Activated CD8-positive, alpha-beta T cell treated with anti-CD3 and anti-CD28 coated beads for 36 hours (primary cell): ENCODE data around the gene FUT1. TPM values are rescaled to one million over a fixed set of nuclear protein-coding genes. Genes with fewer than 3 reads are reported as not detected.
A peak's percentile ranks its signal among the peaks of the same experiment; 100 is the strongest.
"Not testable (repeated sequence)": the region's sequence is repeated elsewhere in the genome, so short reads cannot be mapped to it uniquely, and the experiment has no call there.

Experiments
- ATAC-seq: fragments of 200-7000 bp; cut with Tn5 transposase; one replicate; pipeline ENCODE4 v1.10.0; 2021; ENCODE audit warnings: mild to moderate bottlenecking, moderate library complexity
- CTCF ChIA-PET: fragments of 350-600 bp; sonication (Branson Sonifier 250); formaldehyde crosslinking; loops from one replicate; lab custom pipeline; 2021; ENCODE audit warnings: antibody characterized with exemption; lab: Charles Lee
- POLR2A ChIA-PET: fragments of 350-600 bp; sonication (Branson Sonifier 250); formaldehyde crosslinking; loops from one replicate; lab custom pipeline; 2021; ENCODE audit warnings: antibody characterized with exemption; lab: Charles Lee
- DNase-seq: peaks from one replicate; pipeline ENCODE4 v3.0.0-alpha.2; 2020
- H3K27ac Mint-ChIP-seq: one replicate; pipeline ENCODE4 v1.8.0; 2021; ENCODE audit warnings: mild to moderate bottlenecking, mixed read lengths
- H3K27me3 Mint-ChIP-seq: one replicate; pipeline ENCODE4 v1.8.0; 2021; ENCODE audit warnings: mixed read lengths
- H3K36me3 Mint-ChIP-seq: one replicate; pipeline ENCODE4 v1.8.0; 2021; ENCODE audit warnings: low read depth, mixed read lengths
- H3K4me1 Mint-ChIP-seq: one replicate; pipeline ENCODE4 v1.8.0; 2021; ENCODE audit warnings: low read depth, mixed read lengths
- H3K4me3 Mint-ChIP-seq: one replicate; pipeline ENCODE4 v1.8.0; 2021; ENCODE audit warnings: mild to moderate bottlenecking, moderate library complexity, mixed read lengths
- H3K9me3 Mint-ChIP-seq: one replicate; pipeline ENCODE4 v1.8.0; 2021; ENCODE audit warnings: mixed read lengths
- intact Hi-C: fragments of 100-400 bp; cut with micrococcal nuclease; formaldehyde crosslinking; loops from one replicate; pipeline ENCODE4 v1.10.0; 2022
- total RNA-seq, 2 experiments: library from RNA; stranded (reverse); gene quantifications; one replicate each; pipeline ENCODE4 v1.2.3, GENCODE V29; 2021
- TF ChIP-seq, protein P1 (sequence below): fragments of 200-600 bp; IDR thresholded peaks from one replicate; pipeline ENCODE4 v1.8.0; 2022; ENCODE audit warnings: antibody characterized with exemption, mild to moderate bottlenecking

The FUT1 gene
- total RNA-seq, 2 experiments from 2014 or later = 0.09 to 0.11 TPM

DNA sequence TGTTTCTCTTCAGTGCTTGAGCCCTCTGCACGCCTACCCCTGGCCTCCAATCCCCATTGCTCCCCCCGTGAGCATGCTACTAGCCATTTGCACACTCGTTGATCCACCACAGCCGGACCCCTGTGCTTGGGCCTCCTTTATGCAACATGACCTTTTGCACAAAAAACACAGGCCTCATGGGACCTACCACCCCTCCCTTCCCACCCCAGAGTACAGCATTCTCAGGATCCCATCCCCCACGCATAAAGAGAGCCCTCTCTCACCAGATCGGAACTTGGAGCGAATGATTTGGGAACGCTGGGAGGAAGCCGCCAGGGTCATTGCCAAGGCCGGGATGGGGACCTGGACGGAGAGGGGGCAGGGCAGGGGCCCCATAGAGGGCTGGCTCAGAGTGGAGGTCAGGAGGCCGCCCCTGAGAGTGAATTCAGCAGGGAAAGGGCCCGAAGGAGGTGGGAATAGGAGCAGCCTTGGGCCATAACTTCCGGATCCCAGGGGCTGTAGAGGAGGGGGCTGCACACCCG is 33.7 kb downstream of the FUT1 start:
- Mint-ChIP-seq H3K4me3 (no peak overlapping the region), H3K27me3 (no peaks in the 10 kb centered on the region), H3K4me1 (peaks cover 10% of the 10 kb centered on the region), H3K27ac (no peak overlapping the region), H3K9me3 (no peaks in the 10 kb centered on the region), H3K36me3 (no peaks in the 10 kb centered on the region)
- intact Hi-C loops = no loop called here
- TF ChIP-seq, protein P1, sequence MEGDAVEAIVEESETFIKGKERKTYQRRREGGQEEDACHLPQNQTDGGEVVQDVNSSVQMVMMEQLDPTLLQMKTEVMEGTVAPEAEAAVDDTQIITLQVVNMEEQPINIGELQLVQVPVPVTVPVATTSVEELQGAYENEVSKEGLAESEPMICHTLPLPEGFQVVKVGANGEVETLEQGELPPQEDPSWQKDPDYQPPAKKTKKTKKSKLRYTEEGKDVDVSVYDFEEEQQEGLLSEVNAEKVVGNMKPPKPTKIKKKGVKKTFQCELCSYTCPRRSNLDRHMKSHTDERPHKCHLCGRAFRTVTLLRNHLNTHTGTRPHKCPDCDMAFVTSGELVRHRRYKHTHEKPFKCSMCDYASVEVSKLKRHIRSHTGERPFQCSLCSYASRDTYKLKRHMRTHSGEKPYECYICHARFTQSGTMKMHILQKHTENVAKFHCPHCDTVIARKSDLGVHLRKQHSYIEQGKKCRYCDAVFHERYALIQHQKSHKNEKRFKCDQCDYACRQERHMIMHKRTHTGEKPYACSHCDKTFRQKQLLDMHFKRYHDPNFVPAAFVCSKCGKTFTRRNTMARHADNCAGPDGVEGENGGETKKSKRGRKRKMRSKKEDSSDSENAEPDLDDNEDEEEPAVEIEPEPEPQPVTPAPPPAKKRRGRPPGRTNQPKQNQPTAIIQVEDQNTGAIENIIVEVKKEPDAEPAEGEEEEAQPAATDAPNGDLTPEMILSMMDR = no peak
- CTCF ChIA-PET = no interaction called here
- POLR2A ChIA-PET = no interaction called here
- ATAC-seq = no peak
- no peak for DNase-seq

DNA sequence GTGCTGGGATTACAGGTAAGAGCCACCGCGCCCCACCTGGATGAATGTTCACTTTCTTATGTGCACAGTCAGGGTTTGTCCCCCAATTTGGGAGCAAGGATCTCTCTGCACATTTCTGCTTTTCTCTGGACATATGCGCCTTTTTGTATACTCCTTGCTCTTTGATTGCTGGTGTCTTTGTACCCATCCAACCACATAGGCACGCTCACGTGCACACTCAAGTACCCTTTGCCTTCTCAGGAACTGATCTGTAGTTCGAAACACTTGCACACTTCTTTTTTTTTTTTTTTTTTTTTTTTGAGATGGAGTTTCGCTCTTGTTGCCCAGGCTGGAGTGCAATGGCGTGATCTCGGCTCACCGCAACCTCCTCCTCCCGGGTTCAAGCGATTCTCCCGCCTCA is 34.3 kb downstream of the FUT1 start:
- H3K27me3 Mint-ChIP-seq, ATAC-seq, POLR2A ChIA-PET, DNase-seq, H3K4me3 Mint-ChIP-seq, CTCF ChIA-PET, intact Hi-C loops, H3K27ac Mint-ChIP-seq, H3K36me3 Mint-ChIP-seq, H3K9me3 Mint-ChIP-seq: not testable (repeated sequence)
- H3K4me1 Mint-ChIP-seq = peaks cover 11% of the 10 kb centered on the region

DNA sequence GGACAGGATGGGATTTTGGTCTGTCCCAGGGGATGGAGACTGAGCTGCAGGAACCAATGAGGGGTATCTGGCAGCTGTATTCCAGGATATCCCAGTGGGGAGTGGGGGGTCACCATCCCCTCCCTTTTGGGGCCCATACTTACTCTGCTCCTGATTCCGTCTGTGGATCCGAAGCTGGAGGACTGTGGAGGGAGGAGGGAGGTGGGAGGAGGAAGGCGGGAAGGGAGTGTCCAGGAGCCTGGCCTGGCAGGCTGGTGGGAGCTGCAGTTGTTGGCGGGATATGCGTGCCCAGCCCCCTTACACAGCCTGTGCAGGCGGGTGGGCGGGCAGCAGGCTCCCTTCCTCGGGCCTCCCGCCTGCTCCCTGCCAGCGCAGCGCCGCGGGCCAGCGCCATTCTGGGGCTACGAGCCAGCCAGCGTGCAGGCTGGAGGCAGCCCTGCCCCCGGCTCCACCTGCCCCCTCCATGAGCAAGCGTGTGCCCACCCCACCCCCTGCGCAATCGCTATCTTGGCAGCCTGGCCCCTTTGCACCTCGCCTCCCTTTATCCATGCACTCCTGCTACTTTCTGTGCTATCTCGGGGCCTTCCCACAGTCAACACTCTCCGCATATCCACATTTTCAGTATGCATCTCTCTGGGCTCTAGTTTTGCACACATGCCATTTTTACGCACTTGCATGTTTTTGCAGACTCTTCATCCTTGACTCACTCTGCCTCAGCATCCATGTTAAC is 35.7 kb downstream of the FUT1 start:
- intact Hi-C loops = no loop called here
- Mint-ChIP-seq H3K27ac (no peak overlapping the region), H3K9me3 (no peaks in the 10 kb centered on the region), H3K27me3 (no peaks in the 10 kb centered on the region), H3K36me3 (no peaks in the 10 kb centered on the region), H3K4me1 (peaks cover 10% of the 10 kb centered on the region), H3K4me3 (no peak overlapping the region)
- DNase-seq (no peak), ATAC-seq (no peak)
- CTCF ChIA-PET = interaction anchor here (1.1 kb wide), 1 partner anchor 41 kb away, joined by 3 read pairs; no protein-coding TSS in a partner anchor
- POLR2A ChIA-PET = interaction anchor here (1.4 kb wide), 1 partner anchor 8 kb away, joined by 3 read pairs; no protein-coding TSS in a partner anchor
- TF ChIP-seq, protein P1 = no peak

DNA sequence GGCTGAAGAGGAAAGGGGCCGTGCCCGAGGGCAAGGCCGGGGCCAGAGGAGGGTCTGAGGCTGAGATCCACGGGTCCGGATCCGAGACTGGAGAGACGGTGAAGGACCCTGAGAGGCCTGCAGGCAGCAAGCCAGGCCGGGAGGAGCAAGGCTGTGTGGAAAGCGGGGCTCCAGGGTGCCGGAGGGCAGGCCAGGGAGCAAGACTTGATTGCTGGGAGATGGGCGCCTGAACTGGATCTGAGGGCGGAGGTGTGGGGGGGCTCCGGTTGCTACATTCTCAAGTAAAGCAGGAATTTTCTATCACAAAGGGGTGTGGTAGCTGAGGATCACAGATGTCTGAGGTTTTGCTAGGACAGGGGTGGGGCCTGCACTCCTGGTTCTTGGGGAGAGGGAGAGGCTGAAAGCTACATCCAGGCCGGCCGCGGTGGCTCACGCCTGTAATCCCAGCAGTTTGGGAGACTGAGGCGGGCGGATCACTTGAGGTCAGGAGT is 36.7 kb downstream of the FUT1 start:
- intact Hi-C loops = no loop called here

More for the DNA sequence above, 36.7 kb downstream of the FUT1 start:
- ATAC-seq (no peak), DNase-seq (no peak)
- peak overlapping the region; percentile 35 for H3K4me3 Mint-ChIP-seq
- no peak overlapping the region for H3K27ac Mint-ChIP-seq
- TF ChIP-seq, protein P1 = no peak
- H3K36me3 Mint-ChIP-seq = no peaks in the 10 kb centered on the region
- no peaks in the 10 kb centered on the region for H3K27me3 Mint-ChIP-seq
- H3K9me3 Mint-ChIP-seq = peaks cover 4% of the 10 kb centered on the region
- peaks cover 10% of the 10 kb centered on the region for H3K4me1 Mint-ChIP-seq
- POLR2A ChIA-PET = interaction anchor here (1.4 kb wide), 1 partner anchor 9 kb away, joined by 3 read pairs; no protein-coding TSS in a partner anchor
- CTCF ChIA-PET = interaction anchor here (0.6 to 1.1 kb wide), 2 partner anchors 40 to 159 kb away, joined by 3 read pairs; no protein-coding TSS in a partner anchor
